ENCODE measurements around the gene URM1.

Gene URM1

GRCh38 chr9:128389395-128390149 is 18.4 kb downstream of the URM1 start:
- DNase-seq, result no peak

DNA sequence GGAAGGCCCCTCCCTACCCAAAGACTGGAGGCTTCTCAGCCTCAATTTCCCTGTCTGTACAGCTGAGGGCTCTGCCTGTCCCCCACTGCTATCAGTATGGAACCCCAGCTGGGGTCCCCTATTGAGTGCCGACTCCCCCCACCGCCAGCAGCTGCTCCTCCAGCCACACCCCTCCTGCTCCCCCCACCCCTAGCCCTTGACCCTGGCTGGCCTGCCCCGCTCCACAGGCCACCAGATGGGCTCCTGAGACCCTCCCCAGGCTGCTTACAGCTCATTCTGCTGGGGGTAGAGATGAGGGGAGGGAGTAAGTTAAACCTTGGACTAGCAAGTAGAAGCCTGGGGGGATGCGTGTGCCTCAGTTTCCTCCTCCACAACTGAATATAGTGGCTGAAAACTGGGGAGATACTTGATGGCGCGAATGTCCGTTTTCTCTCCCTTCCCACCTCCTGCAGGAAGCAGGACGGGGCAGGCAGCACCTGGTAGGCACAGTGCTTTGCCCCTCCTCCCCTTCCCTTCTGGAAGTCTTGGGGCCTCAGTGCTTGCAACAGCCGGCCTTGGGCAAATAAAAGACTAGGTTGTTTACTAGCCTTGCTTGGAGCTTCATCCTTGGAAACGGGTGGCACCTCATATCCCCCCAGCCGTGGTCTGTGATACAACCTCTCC is 19.1 kb downstream of the URM1 start:
- no peak for DNase-seq

- no peak for DNase-seq
Measured at GRCh38 chr9:128390813-128391711, 19.9 kb downstream of the URM1 start.

- DNase-seq, result no peak
Measured at GRCh38 chr9:128391956-128392301, 20.8 kb downstream of the URM1 start.

- no peak for DNase-seq
Measured at GRCh38 chr9:128392302-128393144, 21.3 kb downstream of the URM1 start.

- DNase-seq, result no peak
Measured at GRCh38 chr9:128393145-128393775, 22.1 kb downstream of the URM1 start.

DNA sequence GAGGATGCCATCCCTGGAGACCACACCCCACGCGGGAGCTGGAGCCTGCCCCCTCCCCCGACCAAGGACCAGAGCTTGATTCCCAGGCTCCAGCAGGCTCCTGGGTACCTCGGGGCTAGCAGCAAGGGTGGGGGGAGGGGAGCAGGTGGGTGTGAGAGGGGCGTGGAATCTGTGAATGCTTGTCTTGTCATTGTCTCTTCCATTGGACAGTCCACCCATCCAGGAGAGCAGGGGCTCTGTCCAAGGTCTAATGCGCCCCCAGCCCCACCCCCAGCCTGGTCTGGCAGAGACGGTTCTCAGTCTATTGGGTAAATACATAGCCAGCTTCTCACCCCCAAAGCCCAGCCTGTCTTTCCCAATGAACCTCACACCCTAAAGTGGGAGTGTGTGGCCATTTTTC is 22.8 kb downstream of the URM1 start:
- no peak for DNase-seq

DNA sequence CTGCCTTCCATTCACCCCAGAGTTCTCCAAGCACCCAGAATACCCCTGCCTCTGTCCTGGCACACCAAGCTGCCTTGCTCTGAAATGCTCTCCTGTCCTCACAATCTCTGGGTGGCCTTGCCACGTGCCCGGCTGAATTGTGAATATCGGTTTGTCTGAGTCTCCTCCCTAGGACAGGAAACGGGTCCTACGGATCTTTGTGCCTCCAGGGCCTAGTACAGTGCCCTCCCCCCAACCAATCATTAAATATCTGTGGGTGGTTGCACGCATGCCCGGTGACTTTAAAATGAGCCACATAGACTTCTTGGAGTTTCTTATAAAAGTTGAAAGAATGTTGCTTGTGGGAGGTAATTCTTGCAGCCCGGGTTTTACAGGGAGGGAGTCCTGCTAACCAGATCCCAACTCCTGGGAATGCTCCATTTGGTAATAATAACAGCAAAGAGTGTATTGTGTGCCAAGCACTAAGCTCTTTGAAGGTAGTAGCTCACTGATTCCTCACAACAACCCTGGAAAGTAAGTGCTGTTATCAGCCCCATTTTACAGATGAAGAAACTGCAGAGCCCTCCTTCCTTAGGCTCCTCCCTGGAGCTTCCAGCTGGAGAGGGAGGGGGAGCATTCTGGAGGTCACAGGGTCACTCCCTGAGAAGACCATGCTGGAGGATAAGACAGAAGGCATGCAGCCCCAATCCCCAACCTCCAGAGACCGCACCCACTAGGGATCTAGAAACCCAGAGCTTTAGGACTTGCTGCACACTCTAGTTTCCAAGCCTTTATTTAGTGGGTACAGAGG is 23.4 kb downstream of the URM1 start:
- no peak for DNase-seq

DNA sequence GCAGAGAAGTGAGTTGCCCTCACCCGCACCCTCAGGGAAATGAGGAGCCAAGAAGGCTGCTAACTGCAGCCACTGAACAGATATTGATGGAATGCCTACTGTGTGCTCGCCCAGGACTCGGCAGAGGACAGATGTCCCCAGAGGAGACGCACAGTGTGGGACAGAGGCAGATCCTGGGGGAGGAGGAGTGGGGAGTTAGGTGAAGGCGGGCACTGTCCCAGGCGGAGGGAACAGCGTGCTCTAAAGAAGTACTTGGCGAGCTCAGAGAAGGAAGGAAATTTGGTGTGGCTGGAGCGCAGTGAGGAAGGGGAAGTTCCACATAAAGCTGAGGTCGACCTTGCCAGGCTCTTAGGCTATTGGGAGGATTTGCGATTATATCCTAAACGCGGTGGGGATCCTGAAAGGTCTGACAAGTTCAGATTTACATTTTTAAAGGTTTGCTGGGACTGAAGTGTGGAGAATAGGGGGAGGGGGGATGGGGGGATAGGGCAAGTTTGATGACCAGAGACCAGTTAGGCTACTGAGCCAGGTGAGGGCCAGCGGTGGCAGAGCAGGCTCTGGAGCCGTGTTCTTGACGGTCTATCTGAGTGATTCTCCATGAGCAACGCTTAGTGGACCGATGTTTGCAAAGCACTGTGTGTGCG is 25.9 kb downstream of the URM1 start:
- DNase-seq, result no peak

GRCh38 chr9:128397831-128398230 is 26.7 kb downstream of the URM1 start:
- no peak for DNase-seq

DNA sequence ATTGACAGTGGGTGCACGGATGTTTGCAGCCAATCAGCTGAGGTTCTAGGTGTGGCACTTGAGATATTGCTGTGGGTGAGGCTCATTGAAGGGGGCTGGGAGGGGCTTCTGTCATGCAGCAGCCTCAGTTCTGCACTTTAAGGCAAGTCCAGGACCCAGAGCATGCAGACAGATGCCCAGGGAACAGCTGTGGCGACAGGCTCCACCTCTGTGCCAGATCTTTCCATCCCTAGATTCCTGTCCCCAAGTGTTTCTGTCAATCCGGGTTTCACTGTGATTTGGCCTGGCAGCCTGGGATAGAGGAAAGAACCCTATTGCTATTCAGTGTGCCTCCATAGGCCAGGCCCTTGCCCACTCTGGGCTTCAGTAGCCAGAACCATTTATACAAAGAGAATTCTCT is 28.7 kb downstream of the URM1 start:
- DNase-seq, result no peak

GRCh38 chr9:128404560-128404959 is 33.4 kb downstream of the URM1 start:
- no peak for DNase-seq

DNA sequence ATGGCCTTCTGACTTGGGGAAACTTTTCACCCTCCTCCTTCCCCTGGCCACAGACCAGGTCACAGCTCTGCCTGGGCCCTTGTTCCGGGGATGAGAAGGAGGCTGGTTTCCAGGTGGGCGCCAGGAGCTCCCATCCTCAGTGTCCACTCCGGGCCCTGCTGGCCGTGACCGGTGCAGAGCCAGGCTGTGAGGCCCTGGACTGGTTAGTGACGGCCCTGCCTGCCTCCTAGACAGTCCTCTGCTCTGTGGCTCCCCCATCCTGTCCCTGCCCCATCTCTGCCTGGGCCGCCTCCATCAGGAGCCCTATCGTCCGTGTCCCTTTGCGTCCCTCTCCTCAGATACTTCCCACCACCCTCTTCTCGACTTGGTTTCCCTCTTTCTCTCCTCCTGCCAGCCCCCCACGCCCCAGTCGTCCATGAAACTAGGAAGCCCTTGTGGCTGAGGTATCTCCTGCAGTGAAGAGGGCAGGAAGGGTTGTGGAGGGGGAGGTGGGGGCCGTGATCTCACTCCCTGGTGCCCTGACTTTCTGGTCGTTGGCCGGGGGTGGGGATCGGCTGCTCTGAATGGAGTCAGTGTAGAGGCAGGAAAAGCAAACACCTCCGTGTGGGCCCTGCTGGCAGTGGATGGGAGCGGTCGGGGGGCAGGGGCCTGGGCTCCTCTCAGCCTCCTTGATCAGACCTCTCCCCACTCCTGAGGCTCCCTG is 34.1 kb downstream of the URM1 start:
- no peak for DNase-seq

DNA sequence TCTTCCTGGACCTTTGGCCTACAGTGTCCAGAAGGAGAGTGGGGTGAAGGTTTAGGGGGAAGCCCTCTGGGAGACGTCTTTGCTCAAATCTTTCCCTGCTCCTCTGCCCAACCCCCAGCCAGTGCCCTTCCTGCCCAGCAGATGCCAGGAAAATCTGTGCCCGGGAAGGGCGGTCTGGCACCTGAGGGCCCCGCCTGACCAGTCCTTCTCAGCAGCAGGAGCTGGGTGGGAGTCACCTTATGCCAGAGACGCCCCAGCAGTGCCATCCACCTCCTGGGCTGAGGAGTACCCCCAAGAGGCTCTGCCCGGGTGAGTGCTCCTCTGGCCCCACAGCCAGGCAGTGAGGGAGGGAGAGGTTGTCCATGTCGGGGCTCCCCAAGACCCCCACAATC is 34.6 kb downstream of the URM1 start:
- no peak for DNase-seq

DNA sequence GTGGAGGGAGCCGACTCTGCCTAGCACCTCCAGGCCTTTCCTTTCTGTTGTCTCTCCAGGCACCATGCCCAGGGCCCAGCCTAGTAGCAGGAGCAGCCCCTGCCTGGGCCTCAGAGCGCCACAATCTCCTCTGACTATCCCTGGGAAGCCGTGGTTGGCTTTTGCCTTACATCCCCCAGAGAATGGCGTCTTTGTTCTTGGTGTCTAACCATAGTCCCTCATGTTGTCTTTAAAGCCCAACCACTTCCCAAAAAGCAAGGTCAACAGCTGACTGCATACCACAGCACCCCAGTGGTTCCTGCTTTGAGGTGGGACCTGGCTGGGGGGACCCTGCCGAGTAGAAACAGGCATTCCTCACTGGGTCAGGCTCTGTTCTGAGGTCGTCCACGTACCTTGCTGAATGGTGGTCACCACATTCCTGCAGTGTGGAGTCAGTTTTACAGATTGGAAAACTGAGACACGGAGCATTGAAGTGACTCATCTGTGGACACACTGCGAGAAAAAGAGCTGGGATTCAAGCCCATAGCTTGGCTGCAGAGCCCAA is 35.7 kb downstream of the URM1 start:
- DNase-seq, result no peak

- no peak for DNase-seq
Measured at GRCh38 chr9:128408963-128409431, 37.8 kb downstream of the URM1 start.

DNA sequence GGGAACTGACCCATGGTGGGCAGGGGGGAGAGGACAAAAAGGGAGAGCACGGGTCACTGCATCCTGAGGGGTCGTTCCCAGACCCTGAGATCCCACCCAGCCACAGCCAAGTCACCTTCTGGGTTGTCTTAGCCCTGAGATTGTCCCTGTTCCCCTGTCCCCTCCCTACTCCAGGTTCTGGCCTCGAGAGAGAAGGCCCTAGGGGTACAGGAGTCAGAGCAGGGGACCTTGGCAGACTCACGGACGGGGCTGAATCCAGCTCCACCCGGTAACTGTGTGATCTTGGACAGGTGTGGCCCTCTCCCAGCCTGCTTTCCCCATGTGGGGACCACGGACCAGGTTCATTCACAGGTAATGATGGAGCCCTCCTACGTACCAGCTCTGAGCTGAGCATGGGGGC is 38.3 kb downstream of the URM1 start:
- DNase-seq, result no peak

DNA sequence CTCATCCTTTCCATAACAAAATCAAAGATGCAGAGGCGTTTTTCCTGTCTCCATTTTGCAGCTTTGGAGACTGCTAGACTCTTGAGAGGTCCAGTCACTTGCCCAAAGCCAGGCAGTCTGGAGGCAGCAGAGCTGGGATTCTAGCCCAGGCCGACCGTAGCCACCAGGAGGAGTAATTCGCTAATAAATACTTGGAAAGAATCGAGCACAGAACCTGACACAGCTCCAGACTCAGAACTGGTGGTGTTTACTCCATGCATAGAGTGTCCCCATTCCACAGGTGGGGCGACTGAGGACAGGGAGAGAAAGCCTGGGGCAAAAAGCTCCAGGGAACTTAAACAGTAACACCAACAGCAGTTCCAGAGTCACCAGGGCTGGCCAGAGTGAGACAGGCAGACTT is 38.8 kb downstream of the URM1 start:
- DNase-seq, result no peak

- no peak for DNase-seq
Measured at GRCh38 chr9:128411364-128412119, 40.4 kb downstream of the URM1 start.

Measured in activated CD8-positive, alpha-beta memory T cell treated with anti-CD3 and anti-CD28 coated beads, Interleukin-2, amount 50 U/mL, for 48 hours (primary cell).